ENCODE results near the gene CIB4. TPM values are rescaled to one million over a fixed set of nuclear protein-coding genes. Genes with fewer than 3 reads are reported as not detected.
A peak's percentile ranks its signal among the peaks of the same experiment; 100 is the strongest.

Gene CIB4
- total and polyA plus RNA-seq, 2 of the 13 experiments (the other 11 are each of a cell fraction or from before 2014, with no cell fraction given): not detected

DNA sequence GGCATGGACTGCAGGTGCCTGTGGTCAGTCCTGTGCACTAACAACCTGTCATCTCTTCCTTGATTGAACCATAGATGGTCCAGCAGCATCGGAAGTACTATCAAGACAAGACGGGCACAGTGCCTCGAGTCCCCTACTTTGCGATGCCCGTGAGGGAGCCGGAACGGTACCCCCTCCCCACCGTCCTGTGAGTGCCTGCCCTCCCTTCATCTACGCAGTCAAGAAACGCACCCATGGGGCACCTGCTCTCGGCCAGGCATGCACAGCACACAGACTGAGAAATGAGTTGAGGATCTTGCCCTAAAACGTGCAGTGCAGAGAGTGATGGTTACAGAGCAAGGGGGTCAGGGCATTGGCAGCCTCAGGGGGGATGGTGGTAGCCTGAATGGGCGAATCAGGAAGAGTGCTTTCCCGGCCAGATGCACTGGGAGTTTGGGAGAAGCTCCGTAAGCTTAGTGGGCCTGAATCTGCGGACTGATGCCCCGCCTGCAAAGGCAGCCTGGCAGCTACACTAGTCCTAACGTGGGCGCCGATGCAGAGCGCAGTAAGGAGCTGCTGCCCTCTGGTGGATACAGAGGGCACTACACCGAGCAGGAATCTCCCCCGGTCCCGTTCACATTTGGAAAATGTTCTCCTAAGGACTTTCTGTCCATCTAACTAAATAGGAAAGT is 63.6 kb downstream of the CIB4 start (continued):
- TF ChIP-seq, protein P1, sequence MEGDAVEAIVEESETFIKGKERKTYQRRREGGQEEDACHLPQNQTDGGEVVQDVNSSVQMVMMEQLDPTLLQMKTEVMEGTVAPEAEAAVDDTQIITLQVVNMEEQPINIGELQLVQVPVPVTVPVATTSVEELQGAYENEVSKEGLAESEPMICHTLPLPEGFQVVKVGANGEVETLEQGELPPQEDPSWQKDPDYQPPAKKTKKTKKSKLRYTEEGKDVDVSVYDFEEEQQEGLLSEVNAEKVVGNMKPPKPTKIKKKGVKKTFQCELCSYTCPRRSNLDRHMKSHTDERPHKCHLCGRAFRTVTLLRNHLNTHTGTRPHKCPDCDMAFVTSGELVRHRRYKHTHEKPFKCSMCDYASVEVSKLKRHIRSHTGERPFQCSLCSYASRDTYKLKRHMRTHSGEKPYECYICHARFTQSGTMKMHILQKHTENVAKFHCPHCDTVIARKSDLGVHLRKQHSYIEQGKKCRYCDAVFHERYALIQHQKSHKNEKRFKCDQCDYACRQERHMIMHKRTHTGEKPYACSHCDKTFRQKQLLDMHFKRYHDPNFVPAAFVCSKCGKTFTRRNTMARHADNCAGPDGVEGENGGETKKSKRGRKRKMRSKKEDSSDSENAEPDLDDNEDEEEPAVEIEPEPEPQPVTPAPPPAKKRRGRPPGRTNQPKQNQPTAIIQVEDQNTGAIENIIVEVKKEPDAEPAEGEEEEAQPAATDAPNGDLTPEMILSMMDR (CRISPR knock-in tag; IDR thresholded peaks at IDR 0.05): peak; percentile 94
- TF ChIP-seq ZNF3 (CRISPR knock-in tag; IDR thresholded peaks at IDR 0.05): no peak
- TF ChIP-seq, protein P2, sequence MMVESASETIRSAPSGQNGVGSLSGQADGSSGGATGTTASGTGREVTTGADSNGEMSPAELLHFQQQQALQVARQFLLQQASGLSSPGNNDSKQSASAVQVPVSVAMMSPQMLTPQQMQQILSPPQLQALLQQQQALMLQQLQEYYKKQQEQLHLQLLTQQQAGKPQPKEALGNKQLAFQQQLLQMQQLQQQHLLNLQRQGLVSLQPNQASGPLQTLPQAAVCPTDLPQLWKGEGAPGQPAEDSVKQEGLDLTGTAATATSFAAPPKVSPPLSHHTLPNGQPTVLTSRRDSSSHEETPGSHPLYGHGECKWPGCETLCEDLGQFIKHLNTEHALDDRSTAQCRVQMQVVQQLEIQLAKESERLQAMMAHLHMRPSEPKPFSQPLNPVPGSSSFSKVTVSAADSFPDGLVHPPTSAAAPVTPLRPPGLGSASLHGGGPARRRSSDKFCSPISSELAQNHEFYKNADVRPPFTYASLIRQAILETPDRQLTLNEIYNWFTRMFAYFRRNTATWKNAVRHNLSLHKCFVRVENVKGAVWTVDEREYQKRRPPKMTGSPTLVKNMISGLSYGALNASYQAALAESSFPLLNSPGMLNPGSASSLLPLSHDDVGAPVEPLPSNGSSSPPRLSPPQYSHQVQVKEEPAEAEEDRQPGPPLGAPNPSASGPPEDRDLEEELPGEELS (CRISPR knock-in tag; IDR thresholded peaks at IDR 0.05): 0 out of 2 replicates have a peak, but pooled peaks have one; percentile 19
- TF ChIP-seq KDM2A (CRISPR knock-in tag; IDR thresholded peaks at IDR 0.05; ENCODE audit: borderline replicate concordance, low read depth): peak; percentile 67; the same call in 1 of the 2 replicates
- no peak for TF ChIP-seq ZSCAN9 (CRISPR knock-in tag; IDR thresholded peaks at IDR 0.05; ENCODE audit: borderline replicate concordance)
- no peak for TF ChIP-seq ZNF775 (CRISPR knock-in tag; IDR thresholded peaks at IDR 0.05; ENCODE audit: borderline replicate concordance)
- no peak for TF ChIP-seq ZBTB20 (CRISPR knock-in tag; IDR thresholded peaks at IDR 0.05; ENCODE audit: borderline replicate concordance, low read depth)
- no peak for TF ChIP-seq RFXANK (CRISPR knock-in tag; IDR thresholded peaks at IDR 0.05)
- TF ChIP-seq, protein P3, sequence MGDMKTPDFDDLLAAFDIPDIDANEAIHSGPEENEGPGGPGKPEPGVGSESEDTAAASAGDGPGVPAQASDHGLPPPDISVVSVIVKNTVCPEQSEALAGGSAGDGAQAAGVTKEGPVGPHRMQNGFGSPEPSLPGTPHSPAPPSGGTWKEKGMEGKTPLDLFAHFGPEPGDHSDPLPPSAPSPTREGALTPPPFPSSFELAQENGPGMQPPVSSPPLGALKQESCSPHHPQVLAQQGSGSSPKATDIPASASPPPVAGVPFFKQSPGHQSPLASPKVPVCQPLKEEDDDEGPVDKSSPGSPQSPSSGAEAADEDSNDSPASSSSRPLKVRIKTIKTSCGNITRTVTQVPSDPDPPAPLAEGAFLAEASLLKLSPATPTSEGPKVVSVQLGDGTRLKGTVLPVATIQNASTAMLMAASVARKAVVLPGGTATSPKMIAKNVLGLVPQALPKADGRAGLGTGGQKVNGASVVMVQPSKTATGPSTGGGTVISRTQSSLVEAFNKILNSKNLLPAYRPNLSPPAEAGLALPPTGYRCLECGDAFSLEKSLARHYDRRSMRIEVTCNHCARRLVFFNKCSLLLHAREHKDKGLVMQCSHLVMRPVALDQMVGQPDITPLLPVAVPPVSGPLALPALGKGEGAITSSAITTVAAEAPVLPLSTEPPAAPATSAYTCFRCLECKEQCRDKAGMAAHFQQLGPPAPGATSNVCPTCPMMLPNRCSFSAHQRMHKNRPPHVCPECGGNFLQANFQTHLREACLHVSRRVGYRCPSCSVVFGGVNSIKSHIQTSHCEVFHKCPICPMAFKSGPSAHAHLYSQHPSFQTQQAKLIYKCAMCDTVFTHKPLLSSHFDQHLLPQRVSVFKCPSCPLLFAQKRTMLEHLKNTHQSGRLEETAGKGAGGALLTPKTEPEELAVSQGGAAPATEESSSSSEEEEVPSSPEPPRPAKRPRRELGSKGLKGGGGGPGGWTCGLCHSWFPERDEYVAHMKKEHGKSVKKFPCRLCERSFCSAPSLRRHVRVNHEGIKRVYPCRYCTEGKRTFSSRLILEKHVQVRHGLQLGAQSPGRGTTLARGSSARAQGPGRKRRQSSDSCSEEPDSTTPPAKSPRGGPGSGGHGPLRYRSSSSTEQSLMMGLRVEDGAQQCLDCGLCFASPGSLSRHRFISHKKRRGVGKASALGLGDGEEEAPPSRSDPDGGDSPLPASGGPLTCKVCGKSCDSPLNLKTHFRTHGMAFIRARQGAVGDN (CRISPR knock-in tag; IDR thresholded peaks at IDR 0.05): peak; percentile 9; the same call in 1 of the 2 replicates
- TF ChIP-seq, protein P4, sequence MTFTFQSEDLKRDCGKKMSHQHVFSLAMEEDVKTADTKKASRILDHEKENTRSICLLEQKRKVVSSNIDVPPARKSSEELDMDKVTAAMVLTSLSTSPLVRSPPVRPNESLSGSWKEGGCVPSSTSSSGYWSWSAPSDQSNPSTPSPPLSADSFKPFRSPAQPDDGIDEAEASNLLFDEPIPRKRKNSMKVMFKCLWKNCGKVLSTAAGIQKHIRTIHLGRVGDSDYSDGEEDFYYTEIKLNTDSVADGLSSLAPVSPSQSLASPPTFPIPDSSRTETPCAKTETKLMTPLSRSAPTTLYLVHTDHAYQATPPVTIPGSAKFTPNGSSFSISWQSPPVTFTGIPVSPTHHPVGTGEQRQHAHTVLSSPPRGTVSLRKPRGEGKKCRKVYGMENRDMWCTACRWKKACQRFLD (CRISPR knock-in tag; IDR thresholded peaks at IDR 0.05; ENCODE audit: borderline replicate concordance): 0 out of 2 replicates have a peak, but pooled peaks have one; percentile 44
- TF ChIP-seq ZNF501 (CRISPR knock-in tag; IDR thresholded peaks at IDR 0.05): peak; percentile 100
- TF ChIP-seq HNRNPK (IDR thresholded peaks at IDR 0.05; ENCODE audit: low read depth, low read length, poor library complexity, severe bottlenecking): no peak
- no peak for TF ChIP-seq MED8 (CRISPR knock-in tag; IDR thresholded peaks at IDR 0.05; ENCODE audit: insufficient replicate concordance)
- peak; percentile 88 for TF ChIP-seq RAD21 (CRISPR knock-in tag; IDR thresholded peaks at IDR 0.05)
- TF ChIP-seq SUZ12 (IDR thresholded peaks at IDR 0.05; ENCODE audit: low read depth, low read length): no peak
- 0 out of 2 replicates have a peak, but pooled peaks have one; percentile 59 for TF ChIP-seq ZNF891 (CRISPR knock-in tag; IDR thresholded peaks at IDR 0.05)
- peak; percentile 86 for TF ChIP-seq XRCC5 (optimal IDR thresholded peaks at IDR 0.05; ENCODE audit: low read length)
- TF ChIP-seq SMC3 (IDR thresholded peaks at IDR 0.05; ENCODE audit: low read length): peak; percentile 79
- 0 out of 2 replicates have a peak, but pooled peaks have one; percentile 17 for TF ChIP-seq GABPB1 (CRISPR knock-in tag; IDR thresholded peaks at IDR 0.05)
- TF ChIP-seq ZNF773 (CRISPR knock-in tag; IDR thresholded peaks at IDR 0.05; ENCODE audit: borderline replicate concordance): no peak
- TF ChIP-seq ZNF329 (CRISPR knock-in tag; IDR thresholded peaks at IDR 0.05; ENCODE audit: low read depth): no peak

Data from HepG2 (cell line).